ENCODE measurements around the gene ARID1B. TPM values are rescaled to one million over a fixed set of nuclear protein-coding genes. Genes with fewer than 3 reads are reported as not detected.

The ARID1B gene
- total RNA-seq, 4 donors from 2014 or later = 87.1 to 194 (median 115) TPM

DNA sequence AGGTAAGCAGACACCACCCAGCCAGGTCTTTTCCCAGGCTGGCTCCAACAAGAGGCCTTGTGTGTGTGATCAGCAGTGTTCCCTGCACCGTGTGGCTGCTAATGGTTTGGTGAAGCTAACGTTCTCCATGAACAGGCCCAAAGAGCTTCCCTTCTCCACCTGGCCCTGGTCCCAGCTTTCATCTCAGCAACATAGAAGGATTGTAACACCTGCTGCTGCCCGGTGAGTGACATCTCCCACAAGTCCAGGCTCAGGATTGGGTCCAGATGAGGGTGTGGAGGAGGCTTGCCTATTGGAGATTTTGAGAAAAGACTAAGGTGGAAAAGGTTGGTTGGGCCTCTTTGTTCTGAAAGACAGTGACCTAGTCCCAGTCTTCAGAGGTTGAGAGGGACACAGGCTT is 456.5 kb downstream of the ARID1B start:
- in situ Hi-C loops (cut with MboI; ENCODE audit: low pct_ligation_motif_present in 1 of 4, low pct_unique_long_range_greater_than_20kb in 1 of 4, low sequenced_read_pairs in 3 of 4) = no loop called here
- H3K27ac ChIP-seq = no peak overlapping the region
- peaks cover 24% of the 10 kb centered on the region for H3K27me3 ChIP-seq
- TF ChIP-seq POLR2A (IDR thresholded peaks at IDR 0.05) (no peak), EP300 (IDR thresholded peaks at IDR 0.05; ENCODE audit: low read depth) (no peak), POLR2AphosphoS5 (IDR thresholded peaks at IDR 0.05) (no peak)
- TF ChIP-seq, protein P1, sequence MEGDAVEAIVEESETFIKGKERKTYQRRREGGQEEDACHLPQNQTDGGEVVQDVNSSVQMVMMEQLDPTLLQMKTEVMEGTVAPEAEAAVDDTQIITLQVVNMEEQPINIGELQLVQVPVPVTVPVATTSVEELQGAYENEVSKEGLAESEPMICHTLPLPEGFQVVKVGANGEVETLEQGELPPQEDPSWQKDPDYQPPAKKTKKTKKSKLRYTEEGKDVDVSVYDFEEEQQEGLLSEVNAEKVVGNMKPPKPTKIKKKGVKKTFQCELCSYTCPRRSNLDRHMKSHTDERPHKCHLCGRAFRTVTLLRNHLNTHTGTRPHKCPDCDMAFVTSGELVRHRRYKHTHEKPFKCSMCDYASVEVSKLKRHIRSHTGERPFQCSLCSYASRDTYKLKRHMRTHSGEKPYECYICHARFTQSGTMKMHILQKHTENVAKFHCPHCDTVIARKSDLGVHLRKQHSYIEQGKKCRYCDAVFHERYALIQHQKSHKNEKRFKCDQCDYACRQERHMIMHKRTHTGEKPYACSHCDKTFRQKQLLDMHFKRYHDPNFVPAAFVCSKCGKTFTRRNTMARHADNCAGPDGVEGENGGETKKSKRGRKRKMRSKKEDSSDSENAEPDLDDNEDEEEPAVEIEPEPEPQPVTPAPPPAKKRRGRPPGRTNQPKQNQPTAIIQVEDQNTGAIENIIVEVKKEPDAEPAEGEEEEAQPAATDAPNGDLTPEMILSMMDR (IDR thresholded peaks at IDR 0.05) = no peak
- no peaks in the 10 kb centered on the region for H3K36me3 ChIP-seq
- 55% methylated on average over 3 of the region's 3 CpGs; no CpG with 5 or more reads in 1 of the 2 donors for WGBS, 2 donors (ENCODE audit: low coverage in 1 of 2)
- DNase-seq = no peak
- H3K4me1 ChIP-seq = peaks cover 0 to 21% (median 19%) of the 10 kb centered on the region in 4 donors
- intact Hi-C loops (cut with DNase I; ENCODE audit: low total_unique reads) = no loop called here
- no peaks in the 10 kb centered on the region for H3K9me3 ChIP-seq
- H3K4me3 ChIP-seq = no peak overlapping the region

DNA sequence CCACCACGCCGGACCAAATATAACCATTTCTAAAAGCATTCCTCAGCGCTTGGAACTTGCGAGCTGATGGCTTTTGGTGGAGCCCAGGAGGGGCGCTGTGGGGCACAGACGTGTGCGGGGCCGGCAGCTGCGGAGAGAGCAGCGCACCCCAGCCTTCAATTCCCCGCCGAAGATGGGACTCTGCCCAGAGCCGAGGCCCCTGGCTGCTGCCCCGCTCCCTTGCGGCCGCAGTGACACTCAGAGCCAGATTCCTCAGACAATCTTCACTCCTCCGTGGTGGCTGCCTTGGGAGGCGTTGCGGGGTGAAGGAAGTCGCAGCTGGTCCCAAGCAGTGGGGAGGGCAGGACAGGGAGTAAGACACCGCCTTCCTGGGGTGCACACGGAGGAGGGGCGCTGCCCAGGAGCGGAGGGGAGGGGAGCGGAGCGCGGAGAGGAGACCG is 458.4 kb downstream of the ARID1B start:
- Histone ChIP-seq H3K4me3 (peak overlapping the region; percentile 26 to 49 (median 43)), H3K4me1 (peaks cover 7 to 32% (median 28%) of the 10 kb centered on the region in 4 donors), H3K36me3 (no peaks in the 10 kb centered on the region), H3K27me3 (peaks cover 24% of the 10 kb centered on the region), H3K27ac (peak overlapping the region; percentile 26 to 69 (median 50)), H3K9me3 (no peaks in the 10 kb centered on the region)
- peak; percentile 67 for DNase-seq
- WGBS, 2 donors (ENCODE audit: low coverage in 1 of 2) = 2% methylated on average over 27 of the region's 28 CpGs; no CpG with 5 or more reads in 1 of the 2 donors
- in situ Hi-C loops (cut with MboI; ENCODE audit: low pct_ligation_motif_present in 1 of 4, low pct_unique_long_range_greater_than_20kb in 1 of 4, low sequenced_read_pairs in 3 of 4) = no loop called here
- intact Hi-C loops (cut with DNase I; ENCODE audit: low total_unique reads) = no loop called here
- no peak for TF ChIP-seq EP300 (IDR thresholded peaks at IDR 0.05; ENCODE audit: low read depth)
- peak in 1 of 3 donors; percentile 8 for TF ChIP-seq POLR2AphosphoS5 (IDR thresholded peaks at IDR 0.05)
- TF ChIP-seq, protein P1 (IDR thresholded peaks at IDR 0.05) = peak; percentile 46 to 65 (median 56)
- TF ChIP-seq POLR2A (IDR thresholded peaks at IDR 0.05) = no peak

DNA sequence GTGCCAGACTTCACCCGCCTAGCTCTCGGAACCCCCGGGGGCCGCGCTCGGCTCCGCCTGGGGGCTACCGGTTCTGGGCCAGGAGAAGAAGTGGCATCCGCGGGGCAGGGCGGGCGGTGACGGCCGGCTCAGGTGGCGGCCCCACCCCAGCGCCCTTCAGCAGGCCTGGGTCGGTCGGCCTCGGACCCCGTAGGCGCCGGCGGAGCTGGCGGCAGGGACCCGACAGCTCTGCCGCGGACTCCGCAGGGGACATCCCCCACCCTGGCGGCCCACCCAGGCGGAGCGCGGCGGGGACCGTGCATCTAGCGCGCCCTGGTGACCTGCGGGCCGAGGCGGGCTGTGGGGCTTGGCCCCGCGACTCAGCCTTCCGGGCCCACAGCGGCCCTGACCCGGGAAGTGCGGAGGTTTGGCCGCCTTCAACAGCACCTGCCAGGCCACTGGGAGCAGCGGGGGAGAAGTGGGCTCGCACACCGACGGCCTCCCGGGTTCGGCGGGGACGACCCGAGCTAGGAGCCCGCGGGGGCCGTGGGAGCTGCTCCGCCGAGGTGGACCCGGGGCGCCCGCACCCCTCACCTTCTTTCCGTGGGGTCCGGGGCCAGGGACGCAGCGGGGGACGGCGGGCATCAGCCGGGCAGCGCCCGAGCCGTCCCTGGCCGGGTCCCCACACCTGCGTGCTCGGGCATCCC is 459.0 kb downstream of the ARID1B start:
- peaks cover 24% of the 10 kb centered on the region for H3K27me3 ChIP-seq
- DNase-seq = no peak

DNA sequence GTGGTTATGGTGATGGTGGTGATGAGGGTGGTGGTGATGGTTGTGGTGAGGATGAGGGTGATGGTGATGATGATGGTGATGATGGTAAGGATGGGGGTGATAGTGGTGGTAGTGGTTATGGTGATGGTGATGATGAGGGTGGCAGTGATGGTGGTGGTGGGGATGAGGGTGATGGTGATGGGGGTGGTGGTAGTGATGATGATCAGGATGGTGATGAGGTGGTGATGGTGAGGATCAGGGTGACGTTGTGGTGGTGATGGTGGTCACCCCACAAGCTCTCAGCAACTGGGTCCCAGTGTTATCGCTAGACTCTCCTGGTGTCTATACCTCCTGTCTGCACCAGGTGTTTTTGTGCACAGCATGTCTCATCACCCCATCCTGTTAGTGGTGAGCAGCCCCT is 461.2 kb downstream of the ARID1B start:
- H3K9me3 ChIP-seq = no peaks in the 10 kb centered on the region
- intact Hi-C loops (cut with DNase I; ENCODE audit: low total_unique reads) = no loop called here
- DNase-seq = no peak
- H3K27me3 ChIP-seq = peaks cover 24% of the 10 kb centered on the region
- no peak for TF ChIP-seq POLR2AphosphoS5 (IDR thresholded peaks at IDR 0.05)
- no peak for TF ChIP-seq EP300 (IDR thresholded peaks at IDR 0.05; ENCODE audit: low read depth)
- TF ChIP-seq POLR2A (IDR thresholded peaks at IDR 0.05) = no peak
- TF ChIP-seq, protein P1 (IDR thresholded peaks at IDR 0.05) = no peak
- peaks cover 11 to 50% (median 41%) of the 10 kb centered on the region in 4 donors for H3K4me1 ChIP-seq
- no peak overlapping the region for H3K27ac ChIP-seq
- H3K4me3 ChIP-seq = no peak overlapping the region
- H3K36me3 ChIP-seq = no peaks in the 10 kb centered on the region
- whole genome bisulfite sequencing, 2 donors (ENCODE audit: low coverage in 1 of 2) = 95% methylated on average over 2 of the region's 2 CpGs; no CpG with 5 or more reads in 1 of the 2 donors
- in situ Hi-C loops (cut with MboI; ENCODE audit: low pct_ligation_motif_present in 1 of 4, low pct_unique_long_range_greater_than_20kb in 1 of 4, low sequenced_read_pairs in 3 of 4) = no loop called here

More for the DNA sequence above, 459.0 kb downstream of the ARID1B start:
- peak overlapping the region; percentile 26 to 49 (median 43) for H3K4me3 ChIP-seq
- TF ChIP-seq, protein P1 (IDR thresholded peaks at IDR 0.05) = no peak
- TF ChIP-seq POLR2A (IDR thresholded peaks at IDR 0.05) (no peak), POLR2AphosphoS5 (IDR thresholded peaks at IDR 0.05) (no peak), EP300 (IDR thresholded peaks at IDR 0.05; ENCODE audit: low read depth) (no peak)
- H3K9me3 ChIP-seq = no peaks in the 10 kb centered on the region
- no peaks in the 10 kb centered on the region for H3K36me3 ChIP-seq
- H3K4me1 ChIP-seq = peaks cover 11 to 38% (median 33%) of the 10 kb centered on the region in 4 donors
- intact Hi-C loops (cut with DNase I; ENCODE audit: low total_unique reads) = no loop called here
- in situ Hi-C loops (cut with MboI; ENCODE audit: low pct_ligation_motif_present in 1 of 4, low pct_unique_long_range_greater_than_20kb in 1 of 4, low sequenced_read_pairs in 3 of 4) = no loop called here
- WGBS, 2 donors (ENCODE audit: low coverage in 1 of 2) = 19% methylated on average over 19 of the region's 76 CpGs; no CpG with 5 or more reads in 1 of the 2 donors
- peak overlapping the region; percentile 26 to 69 (median 50) for H3K27ac ChIP-seq

All from transverse colon (tissue), 4 donors.